AG09309 (cell line): ENCODE measurements around the gene NR2C1.
A peak's percentile ranks its signal among the peaks of the same experiment; 100 is the strongest.

Source experiments
- DNase-seq: peaks from one replicate; pipeline ENCODE4 v3.0.0-alpha.2; 2010; ENCODE audit warnings: low read depth
- H3K4me3 ChIP-seq: 2 replicates; pipeline ENCODE4 v1.5.1; 2011; ENCODE audit warnings: mild to moderate bottlenecking, low read depth, low read length, moderate library complexity; ENCODE audit not compliant: control insufficient read depth
- CTCF ChIP-seq: IDR thresholded peaks from 2 replicates; pipeline ENCODE4 v1.5.1; 2011; ENCODE audit warnings: mild to moderate bottlenecking, low read depth, low read length, inconsistent platforms; ENCODE audit not compliant: insufficient read depth, control insufficient read depth; ENCODE audit errors: missing control alignments

NR2C1 gene

GRCh38 chr12:95072900-95073697 is at the start of gene NR2C1:
TSS of gene NR2C1 (minus strand) at chr12:95073618. CDS start at chr12:95067384, 6,234 bp downstream.
- H3K4me3 ChIP-seq: peak within 1 kb of the TSS; percentile 81
- peak; percentile 71 for DNase-seq
- TF ChIP-seq CTCF: no peak

DNA sequence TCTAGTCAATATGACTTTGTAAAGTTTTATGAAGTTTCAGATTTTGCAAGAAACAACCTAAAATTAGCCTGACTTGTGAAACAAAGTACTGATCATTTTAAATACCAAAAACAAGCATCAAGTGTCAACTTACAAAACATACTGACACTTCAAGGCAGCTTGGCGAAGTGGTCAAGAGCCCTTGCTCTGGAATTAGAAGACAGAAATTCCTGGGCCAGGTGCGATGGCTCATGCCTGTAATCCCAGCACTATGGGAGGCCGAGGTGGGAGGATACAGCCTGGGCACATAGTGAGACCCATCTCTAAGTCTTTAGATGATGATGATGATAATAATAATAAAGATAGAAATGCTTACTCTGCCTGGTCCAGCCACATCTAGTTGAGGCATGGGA is 45.4 kb upstream of the NR2C1 start:
- no peak overlapping the region for H3K4me3 ChIP-seq
- DNase-seq: no peak
- TF ChIP-seq CTCF: no peak

DNA sequence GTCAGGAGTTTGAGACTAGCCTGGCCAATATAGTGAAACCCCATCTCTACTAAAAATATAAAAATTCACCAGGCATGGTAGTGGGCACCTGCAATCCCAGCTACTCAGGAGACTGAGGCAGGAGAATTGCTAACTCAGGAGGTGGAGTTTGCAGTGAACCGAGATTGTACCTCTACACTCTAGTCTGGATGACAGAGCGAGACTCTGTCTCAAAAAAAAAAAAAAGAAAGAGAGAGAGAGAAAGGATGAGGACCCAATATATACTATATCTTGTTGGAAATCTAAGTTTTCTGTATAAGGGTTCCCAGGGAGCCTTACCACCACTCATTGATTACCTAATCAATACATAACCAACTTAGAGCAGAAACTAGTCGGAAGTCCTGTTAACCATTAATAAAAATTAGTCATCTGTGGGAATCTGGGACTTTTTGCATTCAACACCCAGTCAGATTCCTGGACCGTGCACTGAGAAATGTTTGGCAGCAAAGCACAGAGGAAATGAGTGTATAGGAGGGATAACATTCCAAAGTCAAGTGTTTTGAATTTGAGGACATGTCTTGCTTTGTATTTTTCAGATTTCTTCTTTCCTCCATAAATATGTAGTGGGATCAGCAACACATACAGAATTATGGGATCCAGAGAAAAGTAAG is 44.8 kb upstream of the NR2C1 start:
- DNase-seq: peak; percentile 63
- TF ChIP-seq CTCF: no peak
- no peak overlapping the region for H3K4me3 ChIP-seq

GRCh38 chr12:95117178-95117599 is 43.8 kb upstream of the NR2C1 start:
- peak; percentile 48 for TF ChIP-seq CTCF
- H3K4me3 ChIP-seq: no peak overlapping the region
- DNase-seq: peak; percentile 39

DNA sequence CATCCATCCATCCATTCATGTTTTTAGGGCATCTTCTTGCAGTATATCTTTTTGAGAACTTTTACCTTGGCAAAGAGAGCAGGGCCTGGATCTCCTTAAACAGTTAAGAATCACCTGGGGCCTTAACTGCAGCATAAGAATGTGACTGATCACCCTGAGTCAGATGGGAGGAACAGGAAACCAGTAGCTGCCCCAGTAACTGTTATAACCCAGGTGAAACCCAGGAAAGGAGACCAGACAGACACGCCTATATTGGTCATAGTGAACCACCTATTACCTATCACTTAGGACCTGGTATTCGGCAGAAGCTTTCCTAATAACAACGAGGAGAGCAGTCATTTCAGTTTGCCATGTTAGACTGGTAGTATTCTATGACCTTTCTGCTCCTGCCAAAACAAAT is 43.4 kb upstream of the NR2C1 start:
- no peak for TF ChIP-seq CTCF
- no peak for DNase-seq
- no peak overlapping the region for H3K4me3 ChIP-seq

DNA sequence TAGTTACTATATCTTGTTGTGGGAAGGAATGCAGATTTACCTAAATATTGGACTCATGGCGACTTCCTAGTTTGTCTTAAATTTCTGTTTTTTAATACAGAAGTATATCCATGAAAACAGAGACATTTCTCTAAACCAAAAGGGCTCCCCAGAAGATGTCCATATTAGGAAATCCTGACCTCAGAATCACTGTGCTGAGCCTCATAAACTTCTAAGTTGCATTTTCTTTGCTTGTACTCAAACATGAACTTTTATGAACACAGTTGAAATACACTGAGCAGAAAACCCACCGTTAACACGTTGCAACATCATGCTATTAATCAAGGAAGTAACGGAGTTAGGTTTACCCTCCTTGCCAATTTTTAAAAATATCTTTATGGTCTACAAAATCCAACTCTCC is 42.9 kb upstream of the NR2C1 start:
- no peak overlapping the region for H3K4me3 ChIP-seq
- DNase-seq: no peak
- no peak for TF ChIP-seq CTCF
